Osteoblast (primary cell): ENCODE data around the gene PKHD1. TPM values are rescaled to one million over a fixed set of nuclear protein-coding genes. Genes with fewer than 3 reads are reported as not detected.

Experiments
- DNase-seq: peaks from one replicate; pipeline ENCODE4 v3.0.0; 2011; ENCODE audit warnings: low spot score, mixed read lengths; ENCODE audit not compliant: insufficient read length; ENCODE audit errors: missing footprints
- H2AFZ ChIP-seq: 2 replicates; pipeline ENCODE4 v1.6.0; 2011; ENCODE audit warnings: mild to moderate bottlenecking, low read length
- H3K27ac ChIP-seq: 2 replicates; pipeline ENCODE4 v1.5.1; 2011; ENCODE audit warnings: mild to moderate bottlenecking, low read depth, low read length, moderate library complexity
- H3K27me3 ChIP-seq: 2 replicates; pipeline ENCODE4 v1.6.0; 2012; ENCODE audit warnings: mild to moderate bottlenecking, control low read depth, inconsistent platforms, low read length, moderate library complexity; ENCODE audit not compliant: insufficient read depth
- H3K36me3 ChIP-seq: 2 replicates; pipeline ENCODE4 v1.5.1; 2011; ENCODE audit warnings: mild to moderate bottlenecking, low read length, control low read depth, moderate library complexity; ENCODE audit not compliant: insufficient read depth
- H3K4me1 ChIP-seq: 2 replicates; pipeline ENCODE4 v1.5.1; 2011; ENCODE audit warnings: mild to moderate bottlenecking, low read length, control low read depth, moderate library complexity; ENCODE audit not compliant: insufficient read depth
- H3K4me2 ChIP-seq: 2 replicates; pipeline ENCODE4 v1.6.0; 2011; ENCODE audit warnings: mild to moderate bottlenecking, low read length; ENCODE audit not compliant: insufficient read depth
- H3K4me3 ChIP-seq: fragments of 200-600 bp; sonication (generic); 3 replicates; pipeline ENCODE4 v1.5.1; 2012; ENCODE audit warnings: mild to moderate bottlenecking, low read length, inconsistent platforms; ENCODE audit not compliant: insufficient read depth
- H3K79me2 ChIP-seq: 2 replicates; pipeline ENCODE4 v1.6.0; 2012; ENCODE audit warnings: mild to moderate bottlenecking, low read length, control low read depth, inconsistent platforms; ENCODE audit not compliant: insufficient read depth
- H3K9me3 ChIP-seq: 2 replicates; pipeline ENCODE4 v1.5.1; 2011; ENCODE audit warnings: low read depth, low read length, control low read depth
- H4K20me1 ChIP-seq: 2 replicates; pipeline ENCODE4 v1.6.0; 2012; ENCODE audit warnings: mild to moderate bottlenecking, low read length, control low read depth; ENCODE audit not compliant: insufficient read depth
- CTCF ChIP-seq: IDR thresholded peaks from 2 replicates; pipeline ENCODE4 v1.5.1; 2011; ENCODE audit warnings: mild to moderate bottlenecking, low read depth, low read length, moderate library complexity; ENCODE audit errors: extremely low read depth
- total RNA-seq: library from RNA; depleted of rRNA; stranded (reverse); fragments of >200 nt; gene quantifications from 2 replicates; pipeline ENCODE4 v1.2.3, GENCODE V29; 2012

Gene PKHD1
- total RNA-seq, 1 donor, result not detected

GRCh38 chr6:51901766-51902764 is 185.3 kb downstream of the PKHD1 start:
- Histone ChIP-seq H3K27ac (no peak overlapping the region), H3K9me3 (no peaks in the 10 kb centered on the region), H3K4me3 (no peak overlapping the region), H3K4me2 (no peak overlapping the region), H3K4me1 (no peaks in the 10 kb centered on the region), H3K27me3 (no peaks in the 10 kb centered on the region), H4K20me1 (no peaks in the 10 kb centered on the region), H3K36me3 (no peaks in the 10 kb centered on the region), H3K79me2 (no peaks in the 10 kb centered on the region), H2AFZ (no peak overlapping the region)
- no peak for DNase-seq
- no peak for TF ChIP-seq CTCF

- Histone ChIP-seq H3K4me3 (no peak overlapping the region), H3K4me1 (no peaks in the 10 kb centered on the region), H2AFZ (no peak overlapping the region), H3K36me3 (no peaks in the 10 kb centered on the region), H3K79me2 (no peaks in the 10 kb centered on the region), H4K20me1 (no peaks in the 10 kb centered on the region), H3K27ac (no peak overlapping the region), H3K27me3 (no peaks in the 10 kb centered on the region), H3K4me2 (no peak overlapping the region), H3K9me3 (peaks cover 2% of the 10 kb centered on the region)
- DNase-seq, result no peak
- no peak for TF ChIP-seq CTCF
Observed at GRCh38 chr6:51893366-51893765, 194.0 kb downstream of the PKHD1 start.

- H3K4me3 ChIP-seq, result no peak overlapping the region
- no peak overlapping the region for H2AFZ ChIP-seq
- peaks cover 2% of the 10 kb centered on the region for H3K9me3 ChIP-seq
- no peak for DNase-seq
- H3K36me3 ChIP-seq, result no peaks in the 10 kb centered on the region
- H3K4me1 ChIP-seq, result no peaks in the 10 kb centered on the region
- H3K27me3 ChIP-seq, result no peaks in the 10 kb centered on the region
- no peaks in the 10 kb centered on the region for H4K20me1 ChIP-seq
- H3K27ac ChIP-seq, result no peak overlapping the region
- no peak for TF ChIP-seq CTCF
- H3K4me2 ChIP-seq, result no peak overlapping the region
- no peaks in the 10 kb centered on the region for H3K79me2 ChIP-seq
Observed at GRCh38 chr6:51892750-51893149, 194.7 kb downstream of the PKHD1 start.

DNA sequence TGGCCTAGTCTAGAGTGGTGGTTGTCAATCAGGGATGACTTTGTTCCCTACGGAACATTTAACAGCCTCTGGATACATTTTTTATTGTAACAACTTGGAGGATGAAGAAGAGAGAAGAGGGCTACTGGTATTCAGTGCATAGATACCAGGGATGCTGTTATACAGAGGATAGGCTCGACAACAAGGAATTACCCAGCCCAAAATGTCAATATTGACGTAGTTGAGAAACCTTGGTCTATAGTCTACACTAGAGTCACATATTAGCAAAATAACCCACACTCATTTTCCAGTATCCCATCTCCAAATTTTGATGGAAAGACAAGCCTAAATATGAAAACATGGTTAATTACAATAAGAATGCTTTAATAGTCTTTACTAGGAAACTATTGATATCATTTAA is 195.1 kb downstream of the PKHD1 start:
- Histone ChIP-seq H3K4me3 (no peak overlapping the region), H3K4me1 (no peaks in the 10 kb centered on the region)

More for the DNA sequence above, 195.1 kb downstream of the PKHD1 start:
- Histone ChIP-seq H2AFZ (no peak overlapping the region), H3K27ac (no peak overlapping the region), H3K36me3 (no peaks in the 10 kb centered on the region), H3K27me3 (no peaks in the 10 kb centered on the region), H3K4me2 (no peak overlapping the region), H3K9me3 (peaks cover 2% of the 10 kb centered on the region), H3K79me2 (no peaks in the 10 kb centered on the region), H4K20me1 (no peaks in the 10 kb centered on the region)
- DNase-seq, result no peak
- TF ChIP-seq CTCF, result no peak
